ENCODE measurements around the gene AKT3. TPM values are rescaled to one million over a fixed set of nuclear protein-coding genes. Genes with fewer than 3 reads are reported as not detected.

AKT3 gene
- total RNA-seq, 4 donors from 2014 or later: 3.8 to 31.7 (median 8.6) TPM

GRCh38 chr1:243546457-243546856, 303.6 kb downstream of the AKT3 start:
- H3K27me3 ChIP-seq: no peaks in the 10 kb centered on the region
- WGBS: 0% methylated on average over 1 of the region's 1 CpG
- no peak overlapping the region for H3K4me3 ChIP-seq
- H3K27ac ChIP-seq: no peak overlapping the region
- no peaks in the 10 kb centered on the region for H3K9me3 ChIP-seq
- TF ChIP-seq POLR2AphosphoS5 (IDR thresholded peaks at IDR 0.05) (no peak), EP300 (IDR thresholded peaks at IDR 0.05) (no peak)
- no peaks in the 10 kb centered on the region for H3K4me1 ChIP-seq
- DNase-seq (ENCODE audit: low spot score in 2 of 2): no peak
- peaks cover 11% of the 10 kb centered on the region for H3K36me3 ChIP-seq

GRCh38 chr1:243543501-243543900, 306.5 kb downstream of the AKT3 start:
- no peak overlapping the region for H3K4me3 ChIP-seq
- no peaks in the 10 kb centered on the region for H3K4me1 ChIP-seq
- no peak for DNase-seq (ENCODE audit: low spot score in 2 of 2)
- peaks cover 11% of the 10 kb centered on the region for H3K36me3 ChIP-seq
- H3K27me3 ChIP-seq: no peaks in the 10 kb centered on the region
- 87% methylated on average over 2 of the region's 2 CpGs for WGBS
- TF ChIP-seq, protein P1, sequence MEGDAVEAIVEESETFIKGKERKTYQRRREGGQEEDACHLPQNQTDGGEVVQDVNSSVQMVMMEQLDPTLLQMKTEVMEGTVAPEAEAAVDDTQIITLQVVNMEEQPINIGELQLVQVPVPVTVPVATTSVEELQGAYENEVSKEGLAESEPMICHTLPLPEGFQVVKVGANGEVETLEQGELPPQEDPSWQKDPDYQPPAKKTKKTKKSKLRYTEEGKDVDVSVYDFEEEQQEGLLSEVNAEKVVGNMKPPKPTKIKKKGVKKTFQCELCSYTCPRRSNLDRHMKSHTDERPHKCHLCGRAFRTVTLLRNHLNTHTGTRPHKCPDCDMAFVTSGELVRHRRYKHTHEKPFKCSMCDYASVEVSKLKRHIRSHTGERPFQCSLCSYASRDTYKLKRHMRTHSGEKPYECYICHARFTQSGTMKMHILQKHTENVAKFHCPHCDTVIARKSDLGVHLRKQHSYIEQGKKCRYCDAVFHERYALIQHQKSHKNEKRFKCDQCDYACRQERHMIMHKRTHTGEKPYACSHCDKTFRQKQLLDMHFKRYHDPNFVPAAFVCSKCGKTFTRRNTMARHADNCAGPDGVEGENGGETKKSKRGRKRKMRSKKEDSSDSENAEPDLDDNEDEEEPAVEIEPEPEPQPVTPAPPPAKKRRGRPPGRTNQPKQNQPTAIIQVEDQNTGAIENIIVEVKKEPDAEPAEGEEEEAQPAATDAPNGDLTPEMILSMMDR (IDR thresholded peaks at IDR 0.05): no peak
- TF ChIP-seq EP300 (IDR thresholded peaks at IDR 0.05) (no peak), POLR2AphosphoS5 (IDR thresholded peaks at IDR 0.05) (no peak), POLR2A (IDR thresholded peaks at IDR 0.05) (no peak)
- H3K27ac ChIP-seq: no peak overlapping the region
- no peaks in the 10 kb centered on the region for H3K9me3 ChIP-seq

GRCh38 chr1:243542739-243543415, 307.2 kb downstream of the AKT3 start:
- Histone ChIP-seq H3K27me3 (no peaks in the 10 kb centered on the region), H3K4me1 (no peaks in the 10 kb centered on the region), H3K36me3 (peaks cover 11% of the 10 kb centered on the region), H3K27ac (no peak overlapping the region), H3K9me3 (no peaks in the 10 kb centered on the region), H3K4me3 (no peak overlapping the region)
- TF ChIP-seq POLR2A (IDR thresholded peaks at IDR 0.05): no peak
- TF ChIP-seq POLR2AphosphoS5 (IDR thresholded peaks at IDR 0.05): no peak
- TF ChIP-seq, protein P1 (IDR thresholded peaks at IDR 0.05): no peak
- TF ChIP-seq EP300 (IDR thresholded peaks at IDR 0.05): no peak
- DNase-seq (ENCODE audit: low spot score in 2 of 2): no peak
- 72% methylated on average over 7 of the region's 7 CpGs for WGBS

DNA sequence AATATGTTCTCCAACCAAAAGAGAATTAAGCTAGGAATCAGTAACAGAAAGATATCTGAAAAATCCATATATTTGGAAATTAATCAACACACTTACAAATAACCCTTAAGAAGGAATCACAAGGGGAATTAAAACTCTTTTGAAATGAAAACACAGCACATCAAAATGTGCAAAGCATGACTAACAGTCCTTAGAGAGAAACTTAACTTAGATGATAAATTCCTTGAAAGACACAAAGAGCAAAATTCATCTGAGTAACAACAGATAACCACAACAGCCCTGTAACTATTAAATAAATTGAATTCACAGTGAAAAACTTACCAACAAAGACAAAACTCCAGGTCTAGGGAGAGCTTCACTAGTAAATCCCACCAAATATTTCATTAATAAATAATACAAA, 310.4 kb downstream of the AKT3 start:
- H3K4me3 ChIP-seq: no peak overlapping the region
- peaks cover 9% of the 10 kb centered on the region for H3K36me3 ChIP-seq
- H3K27ac ChIP-seq: no peak overlapping the region
- no peak for DNase-seq (ENCODE audit: low spot score in 2 of 2)
- TF ChIP-seq POLR2AphosphoS5 (IDR thresholded peaks at IDR 0.05) (no peak), EP300 (IDR thresholded peaks at IDR 0.05) (no peak), POLR2A (IDR thresholded peaks at IDR 0.05) (no peak)
- TF ChIP-seq, protein P1 (IDR thresholded peaks at IDR 0.05): no peak
- H3K4me1 ChIP-seq: no peaks in the 10 kb centered on the region
- no peaks in the 10 kb centered on the region for H3K27me3 ChIP-seq
- no peaks in the 10 kb centered on the region for H3K9me3 ChIP-seq

DNA sequence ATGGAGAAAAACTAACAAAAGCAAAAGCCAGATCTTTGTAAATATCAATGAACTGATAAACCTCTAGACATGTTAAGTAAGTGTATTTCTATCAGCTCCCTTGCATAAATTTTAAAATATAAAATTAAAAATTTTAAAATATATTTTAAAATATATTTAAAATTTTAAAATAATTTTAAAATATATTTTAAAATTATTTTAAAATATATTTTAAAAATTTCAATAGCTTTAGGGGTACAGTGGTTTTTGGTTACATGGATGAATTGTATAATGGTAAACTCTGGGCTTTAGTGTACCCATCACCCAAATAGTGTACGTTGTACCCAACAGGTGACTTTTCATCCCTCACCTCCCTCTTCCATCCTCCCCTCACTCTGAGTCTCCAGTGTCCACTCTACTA, 315.0 kb downstream of the AKT3 start:
- no peaks in the 10 kb centered on the region for H3K9me3 ChIP-seq
- no peak for DNase-seq (ENCODE audit: low spot score in 2 of 2)
- no peaks in the 10 kb centered on the region for H3K36me3 ChIP-seq
- no peaks in the 10 kb centered on the region for H3K27me3 ChIP-seq
- no peaks in the 10 kb centered on the region for H3K4me1 ChIP-seq
- no peak overlapping the region for H3K27ac ChIP-seq
- no peak overlapping the region for H3K4me3 ChIP-seq
- WGBS: 93% methylated on average over 1 of the region's 1 CpG
- TF ChIP-seq EP300 (IDR thresholded peaks at IDR 0.05) (no peak), POLR2AphosphoS5 (IDR thresholded peaks at IDR 0.05) (no peak), POLR2A (IDR thresholded peaks at IDR 0.05) (no peak)
- TF ChIP-seq, protein P1 (IDR thresholded peaks at IDR 0.05): no peak

DNA sequence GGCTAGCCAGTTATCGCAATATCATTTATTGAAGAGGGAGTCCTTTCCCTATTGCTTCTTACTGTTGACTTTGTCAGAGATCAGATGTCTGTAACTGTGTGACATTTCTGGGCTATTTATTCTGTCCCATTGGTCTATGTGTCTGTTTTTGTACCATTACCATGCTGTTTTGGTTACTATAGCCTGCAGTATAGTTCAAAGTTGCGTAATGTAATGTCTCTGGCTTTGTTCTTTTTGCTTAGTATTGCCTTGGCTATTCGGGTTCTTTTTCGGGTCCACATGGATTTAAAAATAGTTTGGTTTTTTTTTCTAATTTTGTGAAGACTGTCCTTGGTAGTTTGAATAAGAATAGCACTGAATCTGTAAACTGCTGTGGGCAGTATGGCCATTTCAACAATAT, 320.5 kb downstream of the AKT3 start:
- H3K27me3 ChIP-seq: no peaks in the 10 kb centered on the region
- no peak for DNase-seq (ENCODE audit: low spot score in 2 of 2)
- 95% methylated on average over 4 of the region's 4 CpGs for WGBS
- no peak overlapping the region for H3K4me3 ChIP-seq
- H3K9me3 ChIP-seq: no peaks in the 10 kb centered on the region
- TF ChIP-seq EP300 (IDR thresholded peaks at IDR 0.05) (no peak), POLR2A (IDR thresholded peaks at IDR 0.05) (no peak), POLR2AphosphoS5 (IDR thresholded peaks at IDR 0.05) (no peak)
- TF ChIP-seq, protein P1 (IDR thresholded peaks at IDR 0.05): no peak
- no peak overlapping the region for H3K27ac ChIP-seq
- no peaks in the 10 kb centered on the region for H3K36me3 ChIP-seq
- H3K4me1 ChIP-seq: peaks cover 5% of the 10 kb centered on the region

All from suprapubic skin (tissue), 4 donors.